OCI-LY7 (cell line): Measurements from ENCODE around the gene KDM6A. TPM values are rescaled to one million over a fixed set of nuclear protein-coding genes. Genes with fewer than 3 reads are reported as not detected.
A peak's percentile ranks its signal among the peaks of the same experiment; 100 is the strongest.

ENCODE experiments used
- BruUV-seq: library from RNA; stranded (reverse); fragments of 400-500 nt; replicated peaks from 2 replicates; lab custom pipeline; 2021; lab: Mats Ljungman, UMichigan
- CTCF ChIA-PET: fragments of 300-600 bp; sonication (Branson Sonifier 250); formaldehyde crosslinking; loops from one replicate; lab custom pipeline; 2022; ENCODE audit warnings: antibody characterized with exemption; ENCODE audit not compliant: unreplicated experiment; lab: Charles Lee
- POLR2A ChIA-PET: fragments of 300-600 bp; sonication (Branson Sonifier 250); formaldehyde crosslinking; loops from one replicate; lab custom pipeline; 2022; ENCODE audit warnings: antibody characterized with exemption; lab: Charles Lee
- DNase-seq: peaks from one replicate; pipeline ENCODE4 v3.0.0-alpha.2; 2015; ENCODE audit warnings: low spot score
- H2AFZ ChIP-seq: fragments of 200-600 bp; sonication (generic), shearing (Covaris generic); 2 replicates; pipeline ENCODE4 v1.6.1; 2014; ENCODE audit warnings: mild to moderate bottlenecking, antibody characterized with exemption, low read length, moderate library complexity
- H3K27ac ChIP-seq: fragments of 200-600 bp; sonication (generic); 2 replicates; pipeline ENCODE4 v1.5.1; 2014; ENCODE audit warnings: mixed run types, low read depth, mild to moderate bottlenecking, moderate library complexity, low read length, inconsistent platforms; ENCODE audit not compliant: poor library complexity, severe bottlenecking
- H3K36me3 ChIP-seq: fragments of 200-600 bp; sonication (generic); 2 replicates; pipeline ENCODE4 v1.6.1; 2014; ENCODE audit warnings: mild to moderate bottlenecking, antibody characterized with exemption, low read length, moderate library complexity, mixed read lengths; ENCODE audit not compliant: insufficient read depth
- H3K4me1 ChIP-seq: fragments of 200-600 bp; sonication (generic); 2 replicates; pipeline ENCODE4 v1.5.1; 2014; ENCODE audit warnings: mild to moderate bottlenecking, low read length; ENCODE audit not compliant: insufficient read depth, poor library complexity, severe bottlenecking
- H3K4me2 ChIP-seq: fragments of 200-600 bp; sonication (generic); 2 replicates; pipeline ENCODE4 v1.6.1; 2014; ENCODE audit warnings: mild to moderate bottlenecking, low read length
- H3K4me3 ChIP-seq: fragments of 200-600 bp; sonication (generic); 2 replicates; pipeline ENCODE4 v1.5.1; 2014; ENCODE audit warnings: mild to moderate bottlenecking, low read depth, low read length; ENCODE audit not compliant: poor library complexity, severe bottlenecking
- H3K79me2 ChIP-seq: fragments of 200-600 bp; sonication (generic); 2 replicates; pipeline ENCODE4 v1.6.1; 2016; ENCODE audit warnings: low read depth, mild to moderate bottlenecking, low read length, moderate library complexity, mixed read lengths; ENCODE audit not compliant: insufficient read depth
- H3K9me2 ChIP-seq: fragments of 200-600 bp; sonication (generic); 2 replicates; pipeline ENCODE4 v1.6.1; 2016; ENCODE audit warnings: mild to moderate bottlenecking, low read length, mixed read lengths; ENCODE audit not compliant: insufficient read depth
- H3K9me3 ChIP-seq: fragments of 200-600 bp; sonication (generic); 2 replicates; pipeline ENCODE4 v1.6.1; 2014; ENCODE audit warnings: mild to moderate bottlenecking, mixed run types, low read length, mixed read lengths
- H4K20me1 ChIP-seq: fragments of 200-600 bp; sonication (generic); 2 replicates; pipeline ENCODE4 v1.6.1; 2014; ENCODE audit warnings: mild to moderate bottlenecking, antibody characterized with exemption, low read length, moderate library complexity, mixed read lengths; ENCODE audit not compliant: insufficient read depth
- CTCF ChIP-seq: fragments of 200-600 bp; sonication (generic); conservative IDR thresholded peaks from 2 replicates; pipeline ENCODE4 v1.5.1; 2014; ENCODE audit warnings: mild to moderate bottlenecking, antibody characterized with exemption, low read length, moderate library complexity, mixed read lengths
- EZH2phosphoT487 ChIP-seq: fragments of 200-600 bp; sonication (generic); IDR thresholded peaks from 2 replicates; pipeline ENCODE4 v1.6.1; 2018; ENCODE audit warnings: low read depth, borderline replicate concordance, mild to moderate bottlenecking, mixed run types, antibody characterized with exemption, low read length, moderate library complexity, mixed read lengths
- intact Hi-C: fragments of 100-400 bp; cut with micrococcal nuclease; formaldehyde crosslinking; loops from one replicate; pipeline ENCODE4 v1.10.0; 2022; ENCODE audit not compliant: unreplicated experiment
- total RNA-seq, 2 experiments: library from RNA; depleted of rRNA in 1 of 2; stranded (reverse); fragments of >200 nt in 1 of 2; shearing (Covaris generic) in 1 of 2; gene quantifications; 2 replicates each; pipeline ENCODE4 v1.2.3, GENCODE V29; 2014 to 2022

The KDM6A gene
- total RNA-seq, 2 experiments from 2014 or later = 20.5 to 23.4 TPM

GRCh38 chrX:44871114-44871645, 1.8 kb upstream of the KDM6A start:
- no peaks in the 10 kb centered on the region for H3K9me3 ChIP-seq
- no peaks in the 10 kb centered on the region for H3K36me3 ChIP-seq
- H2AFZ ChIP-seq = peak overlapping the region; percentile 67; the same call in 1 of the 2 replicates
- H3K9me2 ChIP-seq = no peaks in the 10 kb centered on the region
- no peak for DNase-seq
- peak overlapping the region; percentile 87 for H3K4me3 ChIP-seq
- BruUV-seq = no TSS peak
- TF ChIP-seq CTCF = no peak
- no peak for TF ChIP-seq EZH2phosphoT487
- peaks cover 5% of the 10 kb centered on the region for H3K4me1 ChIP-seq
- peaks cover 34% of the 10 kb centered on the region for H3K79me2 ChIP-seq
- peak overlapping the region; percentile 85 for H3K4me2 ChIP-seq
- peaks cover 7% of the 10 kb centered on the region; the same call in 1 of the 2 replicates for H4K20me1 ChIP-seq
- H3K27ac ChIP-seq = peak overlapping the region; percentile 79
- POLR2A ChIA-PET = no interaction called here
- intact Hi-C loops = loop anchor here (5.0 kb wide), 1 partner anchor 201 kb away; no protein-coding TSS in a partner anchor
- CTCF ChIA-PET = interaction anchor here (0.7 kb wide), 1 partner anchor 329 kb away, joined by 4 read pairs; no protein-coding TSS in a partner anchor

GRCh38 chrX:44871931-44872820, 812 bp upstream of the KDM6A start:
- Histone ChIP-seq H3K4me2 (peak overlapping the region; percentile 85), H3K79me2 (peaks cover 44% of the 10 kb centered on the region), H3K9me2 (no peaks in the 10 kb centered on the region), H3K9me3 (no peaks in the 10 kb centered on the region), H4K20me1 (peaks cover 7% of the 10 kb centered on the region; the same call in 1 of the 2 replicates), H2AFZ (peak overlapping the region; percentile 67; the same call in 1 of the 2 replicates), H3K4me1 (peaks cover 5% of the 10 kb centered on the region), H3K4me3 (peak overlapping the region; percentile 87), H3K27ac (peak overlapping the region; percentile 79), H3K36me3 (peaks cover 5% of the 10 kb centered on the region)
- intact Hi-C loops = loop anchor here (2.0 to 5.0 kb wide), 3 partner anchors 35 to 329 kb away; partner anchors contain the start of gene FUNDC1
- no peak for TF ChIP-seq CTCF
- no peak for TF ChIP-seq EZH2phosphoT487
- BruUV-seq = TSS peak; percentile 83
- CTCF ChIA-PET = interaction anchor here (0.7 kb wide), 1 partner anchor 94 kb away, joined by 3 read pairs; no protein-coding TSS in a partner anchor
- no peak for DNase-seq
- POLR2A ChIA-PET = interaction anchor here (0.6 to 1.0 kb wide), 9 partner anchors 15 to 1972 kb away, joined by 3 to 6 read pairs (median 4); no protein-coding TSS in a partner anchor
